HepG2 (cell line): ENCODE measurements around the gene TAB2. TPM values are rescaled to one million over a fixed set of nuclear protein-coding genes. Genes with fewer than 3 reads are reported as not detected.
A peak's percentile ranks its signal among the peaks of the same experiment; 100 is the strongest.

Experiments used
- ARNT2 ChIP-seq: sonication (generic); formaldehyde crosslinking; IDR thresholded peaks from 2 replicates; pipeline ENCODE4 v1.8.0; 2022; ENCODE audit warnings: mild to moderate bottlenecking, low read depth, missing genetic modification reagents, moderate library complexity
- BCL6 ChIP-seq: IDR thresholded peaks from 2 replicates; pipeline ENCODE4 v1.6.1; 2016; ENCODE audit warnings: missing genetic modification reagents, missing compliant biosample characterization
- CCDC6 ChIP-seq: sonication (generic); formaldehyde crosslinking; IDR thresholded peaks from 2 replicates; pipeline ENCODE4 v1.8.1; 2022; ENCODE audit warnings: mild to moderate bottlenecking, missing genetic modification reagents, moderate library complexity
- HBP1 ChIP-seq: IDR thresholded peaks from 2 replicates; pipeline ENCODE4 v1.6.1; 2016; ENCODE audit warnings: low read depth, control low read depth
- HNRNPL ChIP-seq: fragments of 200-400 bp; formaldehyde crosslinking; IDR thresholded peaks from 2 replicates; pipeline ENCODE4 v1.6.1; 2017; ENCODE audit warnings: mild to moderate bottlenecking, low read depth, low read length
- MYNN ChIP-seq: sonication (generic); formaldehyde crosslinking; IDR thresholded peaks from 2 replicates; pipeline ENCODE4 v1.4.0; 2020; ENCODE audit warnings: mild to moderate bottlenecking, low read depth, missing genetic modification reagents
- NCOA5 ChIP-seq: sonication (generic); formaldehyde crosslinking; IDR thresholded peaks from 2 replicates; pipeline ENCODE4 v1.4.0; 2020; ENCODE audit warnings: missing genetic modification reagents
- NPAS2 ChIP-seq: sonication (generic); formaldehyde crosslinking; IDR thresholded peaks from 2 replicates; pipeline ENCODE4 v1.8.0; 2022; ENCODE audit warnings: mild to moderate bottlenecking, missing genetic modification reagents, borderline replicate concordance
- PHF8 ChIP-seq: sonication (generic); formaldehyde crosslinking; IDR thresholded peaks from 2 replicates; pipeline ENCODE4 v1.5.0; 2020; ENCODE audit warnings: missing genetic modification reagents
- TARDBP ChIP-seq: sonication (generic); formaldehyde crosslinking; IDR thresholded peaks from 2 replicates; pipeline ENCODE4 v1.8.0; 2022; ENCODE audit warnings: mild to moderate bottlenecking, missing genetic modification reagents
- TFDP1 ChIP-seq: IDR thresholded peaks from 2 replicates; pipeline ENCODE4 v1.6.1; 2016; ENCODE audit warnings: missing compliant biosample characterization, missing genetic modification reagents, borderline replicate concordance
- THAP9 ChIP-seq: sonication (generic); formaldehyde crosslinking; IDR thresholded peaks from 2 replicates; pipeline ENCODE4; 2020; ENCODE audit warnings: missing genetic modification reagents, mild to moderate bottlenecking, borderline replicate concordance
- ZBTB39 ChIP-seq: sonication (generic); formaldehyde crosslinking; IDR thresholded peaks from 2 replicates; pipeline ENCODE4 v1.5.0; 2020; ENCODE audit warnings: missing genetic modification reagents
- ZBTB46 ChIP-seq: sonication (generic); formaldehyde crosslinking; IDR thresholded peaks from 2 replicates; pipeline ENCODE4 v1.4.0; 2020; ENCODE audit warnings: mild to moderate bottlenecking, missing genetic modification reagents, borderline replicate concordance
- ZC3H13 ChIP-seq: sonication (generic); formaldehyde crosslinking; IDR thresholded peaks from 2 replicates; pipeline ENCODE4 v1.8.1; 2023; ENCODE audit warnings: mild to moderate bottlenecking, missing genetic modification reagents, moderate library complexity
- ZNF639 ChIP-seq: conservative IDR thresholded peaks from 2 replicates; pipeline ENCODE4 v1.6.1; 2018; ENCODE audit warnings: missing genetic modification reagents
- ZNF788 ChIP-seq: sonication (generic); formaldehyde crosslinking; IDR thresholded peaks from 2 replicates; pipeline ENCODE4 v1.5.0; 2020; ENCODE audit warnings: mild to moderate bottlenecking, missing genetic modification reagents, borderline replicate concordance
- polyA plus RNA-seq, 8 experiments: library from polyadenylated mRNA; depleted of rRNA in 3 of 8; stranded (reverse) in 7 of 8; unstranded in 1 of 8; fragments of >200 nt; fragmentation: Illumina TruSeq in 4 of 8; extraction: Trizol in 4 of 8; gene quantifications; 2 replicates each; pipeline versions ENCODE4 v1.2.1 to v1.2.3, GENCODE V29; 2011 to 2016; ENCODE audit warnings: low read depth in 4 of 8, missing spikeins in 1 of 8, mixed read lengths in 1 of 8; ENCODE audit not compliant: insufficient read depth in 1 of 8
- total RNA-seq, 5 experiments: library from RNA; depleted of rRNA; stranded (reverse); fragments of >200 nt; fragmentation: Illumina TruSeq; extraction: Trizol; gene quantifications; 2 replicates each; pipeline ENCODE4 v1.2.3, GENCODE V29; 2016; ENCODE audit warnings: low read depth in 1 of 5

The TAB2 gene
- total and polyA plus RNA-seq, 2 of the 13 experiments (the other 11 are each of a cell fraction or from before 2014, with no cell fraction given): 23.7 to 50.2 TPM

- TF ChIP-seq ARNT2 (CRISPR knock-in tag): peak; percentile 89
- peak; percentile 95 for TF ChIP-seq PHF8
- TF ChIP-seq THAP9: peak; percentile 71; the same call in 1 of the 2 replicates
- TF ChIP-seq CCDC6 (CRISPR knock-in tag): peak; percentile 84; the same call in 1 of the 2 replicates
- TF ChIP-seq TARDBP (CRISPR knock-in tag): no peak
- no peak for TF ChIP-seq ZBTB39 (CRISPR knock-in tag)
- no peak for TF ChIP-seq BCL6 (CRISPR knock-in tag)
- no peak; the same call in 1 of the 2 replicates for TF ChIP-seq ZNF639
- 0 out of 2 replicates have a peak, but pooled peaks have one; percentile 67 for TF ChIP-seq MYNN (CRISPR knock-in tag)
- TF ChIP-seq ZNF788 (CRISPR knock-in tag): no peak; the same call in 1 of the 2 replicates
- TF ChIP-seq ZBTB46 (CRISPR knock-in tag): no peak
- no peak for TF ChIP-seq HNRNPL
- TF ChIP-seq HBP1 (CRISPR knock-in tag): no peak
- no peak for TF ChIP-seq TFDP1
- peak; percentile 51; the same call in 1 of the 2 replicates for TF ChIP-seq ZC3H13
- no peak for TF ChIP-seq NCOA5
- no peak for TF ChIP-seq NPAS2 (CRISPR knock-in tag)
These were observed 520 bp upstream of the TAB2 start (continued) for GRCh38 chr6:149316740-149317643.
